OCI-LY1 (cell line): Measurements from ENCODE around the gene ELOVL1.

ENCODE experiments used
- CTCF ChIP-seq: fragments of 200-600 bp; sonication (generic), shearing (Covaris generic); IDR thresholded peaks from 2 replicates; pipeline ENCODE4 v1.5.1; 2017; ENCODE audit warnings: mild to moderate bottlenecking, antibody characterized with exemption, low read length, moderate library complexity, mixed read lengths
- EZH2 ChIP-seq: fragments of 200-600 bp; sonication (generic), shearing (Covaris generic); IDR thresholded peaks from 2 replicates; pipeline ENCODE4 v1.8.0; 2017; ENCODE audit warnings: borderline replicate concordance, mixed run types, mild to moderate bottlenecking, antibody characterized with exemption, low read length, moderate library complexity, mixed read lengths

- TF ChIP-seq CTCF (no peak), EZH2 (no peak)
These were observed 1.2 kb downstream of the ELOVL1 start for GRCh38 chr1:43366601-43367025.
